H1 (cell line): ENCODE measurements around the gene DGKD. TPM values are rescaled to one million over a fixed set of nuclear protein-coding genes. Genes with fewer than 3 reads are reported as not detected.

Experiments
- CTCF ChIA-PET: fragments of 300-600 bp; sonication (Branson Sonifier 250); formaldehyde crosslinking; loops from one replicate; lab custom pipeline; 2021; ENCODE audit not compliant: partially characterized antibody; lab: Charles Lee
- POLR2A ChIA-PET: fragments of 300-600 bp; sonication (Branson Sonifier 250); formaldehyde crosslinking; loops from one replicate; lab custom pipeline; 2021; ENCODE audit warnings: inconsistent platforms; ENCODE audit not compliant: partially characterized antibody; lab: Charles Lee
- DNase-seq, 2 experiments: peaks; one replicate each; pipeline versions ENCODE4 v3.0.0 to v3.0.0-alpha.2; 2010 to 2022; ENCODE audit warnings: low spot score in 2 of 2, low read depth in 1 of 2, mixed read lengths in 1 of 2
- FAIRE-seq: peaks from 2 replicates; lab custom pipeline; 2011; peaks lifted over from hg19 to GRCh38; lab: Jason Lieb, UNC
- H2AFZ ChIP-seq: 2 replicates; pipeline ENCODE4 v1.8.1; 2012; ENCODE audit warnings: low read length, inconsistent platforms
- H2AK5ac ChIP-seq: 2 replicates; pipeline ENCODE4 v1.6.1; 2013; ENCODE audit warnings: low read depth, low read length
- H2BK120ac ChIP-seq: replicated peaks from 2 replicates; pipeline ENCODE3; 2013; ENCODE audit warnings: low read depth, low read length, inconsistent platforms
- H2BK12ac ChIP-seq: 2 replicates; pipeline ENCODE4 v1.6.1; 2013; ENCODE audit warnings: low read depth, low read length
- H2BK15ac ChIP-seq: 2 replicates; pipeline ENCODE4 v1.6.1; 2013; ENCODE audit warnings: low read length
- H2BK20ac ChIP-seq: 2 replicates; pipeline ENCODE4 v1.6.1; 2013; ENCODE audit warnings: low read length
- H2BK5ac ChIP-seq: 2 replicates; pipeline ENCODE4 v1.6.1; 2013; ENCODE audit warnings: low read depth, low read length
- H3K14ac ChIP-seq: 2 replicates; pipeline ENCODE4 v1.6.1; 2013; ENCODE audit warnings: inconsistent platforms; ENCODE audit not compliant: insufficient read length
- H3K18ac ChIP-seq: 2 replicates; pipeline ENCODE4 v1.6.1; 2013; ENCODE audit warnings: low read length; ENCODE audit errors: extremely low read depth
- H3K23ac ChIP-seq: 2 replicates; pipeline ENCODE4 v1.6.1; 2013; ENCODE audit warnings: inconsistent platforms; ENCODE audit not compliant: insufficient read length
- H3K23me2 ChIP-seq: 2 replicates; pipeline ENCODE4 v1.6.1; 2013; ENCODE audit warnings: low read depth, low read length
- H3K27ac ChIP-seq: 2 replicates; pipeline ENCODE4 v1.6.1; 2011; ENCODE audit warnings: low read depth, low read length, inconsistent platforms
- H3K27me3 ChIP-seq, 4 experiments: replicated peaks in 1 of 4; 1 replicate in 1 of 4; 2 replicates in 3 of 4; pipeline versions ENCODE4 v1.6.1 to v1.8.1; 2011 to 2013; ENCODE audit warnings: low read length in 3 of 4, mild to moderate bottlenecking in 3 of 4, inconsistent platforms in 2 of 4, mixed read lengths in 2 of 4, moderate library complexity in 1 of 4; ENCODE audit not compliant: control insufficient read depth in 3 of 4, insufficient read depth in 3 of 4; ENCODE audit errors: extremely low read depth in 1 of 4
- H3K36me3 ChIP-seq, 4 experiments: 2 replicates each; pipeline versions ENCODE4 v1.6.1 to v1.8.1; 2011 to 2013; ENCODE audit warnings: mild to moderate bottlenecking in 4 of 4, low read length in 3 of 4, moderate library complexity in 2 of 4, control low read depth in 1 of 4, inconsistent platforms in 1 of 4; ENCODE audit not compliant: insufficient read depth in 4 of 4, control insufficient read depth in 2 of 4
- H3K4ac ChIP-seq: replicated peaks from 2 replicates; pipeline ENCODE3; 2013; ENCODE audit warnings: low read length, low read depth, mixed read lengths, inconsistent platforms; ENCODE audit not compliant: insufficient read length
- H3K4me1 ChIP-seq, 4 experiments: replicated peaks in 1 of 4; 1 replicate in 1 of 4; 2 replicates in 3 of 4; pipeline versions ENCODE4 v1.6.1 to v1.8.1; 2011 to 2013; ENCODE audit warnings: low read length in 3 of 4, inconsistent platforms in 2 of 4, mixed read lengths in 1 of 4; ENCODE audit not compliant: insufficient read depth in 4 of 4, control insufficient read depth in 3 of 4
- H3K4me2 ChIP-seq, 2 experiments: 2 replicates each; pipeline versions ENCODE4 v1.6.1 to v1.8.1; 2011 to 2013; ENCODE audit warnings: low read depth in 2 of 2, low read length in 2 of 2, control low read depth in 1 of 2, inconsistent platforms in 1 of 2, mild to moderate bottlenecking in 1 of 2; ENCODE audit not compliant: insufficient read depth in 1 of 2
- H3K4me3 ChIP-seq, 4 experiments: fragments of 200-600, 300-600 bp in 1 of 4; sonication (generic), shearing (Covaris generic), sonication (Bioruptor Twin) in 1 of 4; 2 replicates each; pipeline versions ENCODE4 v1.5.1 to v1.8.1; 2011 to 2016; ENCODE audit warnings: low read length in 4 of 4, low read depth in 3 of 4, control low read depth in 2 of 4, inconsistent platforms in 2 of 4, mild to moderate bottlenecking in 2 of 4, mixed read lengths in 1 of 4, moderate library complexity in 1 of 4; ENCODE audit not compliant: insufficient read depth in 2 of 4; ENCODE audit errors: extremely low read depth in 1 of 4
- H3K56ac ChIP-seq: replicated peaks from 2 replicates; pipeline ENCODE3; 2013; ENCODE audit warnings: low read depth, mild to moderate bottlenecking, mixed read lengths, low read length, inconsistent platforms; ENCODE audit not compliant: insufficient read length
- H3K79me1 ChIP-seq: 2 replicates; pipeline ENCODE4 v1.6.1; 2013; ENCODE audit warnings: low read depth, low read length, control low read depth
- H3K79me2 ChIP-seq, 2 experiments: 2 replicates each; pipeline versions ENCODE4 v1.6.1 to v1.8.1; 2012 to 2013; ENCODE audit warnings: low read length in 2 of 2, mild to moderate bottlenecking in 2 of 2, inconsistent platforms in 1 of 2; ENCODE audit not compliant: insufficient read depth in 2 of 2, control insufficient read depth in 1 of 2
- H3K9ac ChIP-seq, 4 experiments: replicated peaks in 1 of 4; 1 replicate in 1 of 4; 2 replicates in 3 of 4; pipeline versions ENCODE4 v1.6.1 to v1.8.1; 2011 to 2013; ENCODE audit warnings: low read depth in 3 of 4, low read length in 3 of 4, control low read depth in 2 of 4, mild to moderate bottlenecking in 2 of 4, moderate library complexity in 2 of 4, inconsistent platforms in 1 of 4; ENCODE audit errors: extremely low read depth in 1 of 4
- H3K9me3 ChIP-seq, 2 experiments: 2 replicates each; pipeline versions ENCODE4 v1.6.1 to v1.8.1; 2012 to 2013; ENCODE audit warnings: mild to moderate bottlenecking in 2 of 2, moderate library complexity in 2 of 2, control low read depth in 1 of 2, inconsistent platforms in 1 of 2, low read depth in 1 of 2, low read length in 1 of 2, mixed read lengths in 1 of 2; ENCODE audit not compliant: insufficient read depth in 2 of 2
- H4K20me1 ChIP-seq, 2 experiments: replicated peaks in 1 of 2; 2 replicates each; pipeline versions ENCODE3 to v1.8.1; 2011 to 2013; ENCODE audit warnings: inconsistent platforms in 2 of 2, low read length in 2 of 2, mild to moderate bottlenecking in 1 of 2; ENCODE audit not compliant: insufficient read depth in 2 of 2, control insufficient read depth in 1 of 2
- H4K5ac ChIP-seq: 2 replicates; pipeline ENCODE4 v1.6.1; 2013; ENCODE audit warnings: low read length, low read depth, mixed read lengths, inconsistent platforms; ENCODE audit not compliant: insufficient read length
- H4K8ac ChIP-seq: 2 replicates; pipeline ENCODE4 v1.8.0; 2013; ENCODE audit warnings: mild to moderate bottlenecking, moderate library complexity, low read length, inconsistent platforms; ENCODE audit not compliant: insufficient read depth; ENCODE audit errors: extremely low read depth
- H4K91ac ChIP-seq: replicated peaks from 2 replicates; pipeline ENCODE3; 2013; ENCODE audit warnings: low read length, mixed read lengths, inconsistent platforms; ENCODE audit not compliant: insufficient read length
- SRF ChIP-seq: IDR thresholded peaks from 2 replicates; pipeline ENCODE4 v1.6.1; 2011; ENCODE audit warnings: mild to moderate bottlenecking, low read depth, low read length, moderate library complexity
- WGBS, 2 experiments: shearing (Covaris generic) in 1 of 2; methylation state at CpG; one replicate each; pipeline versions ENCODE4 v1.1.6 to v1.1.7; 2013 to 2015; ENCODE audit warnings: low lambda C conversion rate in 2 of 2, mixed read lengths in 2 of 2, inconsistent platforms in 1 of 2, low coverage in 1 of 2, missing lambda C conversion rate in 1 of 2; ENCODE audit not compliant: insufficient replicate concordance in 2 of 2, insufficient coverage in 1 of 2, insufficient read length in 1 of 2; ENCODE audit errors: extremely low coverage in 1 of 2, missing lambda C conversion rate in 1 of 2; 5-methylcytosine and 5-hydroxymethylcytosine counted together
- polyA plus RNA-seq, 7 experiments: library from polyadenylated mRNA; depleted of rRNA in 3 of 7; stranded (reverse) in 5 of 7; unstranded in 2 of 7; fragments of >200 nt in 5 of 7; fragments of 200-250 nt in 2 of 7; gene quantifications; 1 replicate in 5 of 7; 2 replicates in 1 of 7; 4 replicates in 1 of 7; pipeline versions ENCODE4 v1.2.1 to v1.2.3, GENCODE V29; 2011 to 2013; ENCODE audit warnings: missing spikeins in 2 of 7, mixed read lengths in 2 of 7
- total RNA-seq: library from RNA; stranded (reverse); fragmentation: NEBNext Ultra II Directional; extraction: Animal tissue kit (Norgen Biotek cat#: 25700); gene quantifications from 2 replicates; pipeline ENCODE4 v1.2.1, GENCODE V29; 2021

Gene DGKD
- total and polyA plus RNA-seq, 2 of the 8 experiments (the other 6 are each of a cell fraction or from before 2014, with no cell fraction given): 7.7 to 30.9 TPM

DNA sequence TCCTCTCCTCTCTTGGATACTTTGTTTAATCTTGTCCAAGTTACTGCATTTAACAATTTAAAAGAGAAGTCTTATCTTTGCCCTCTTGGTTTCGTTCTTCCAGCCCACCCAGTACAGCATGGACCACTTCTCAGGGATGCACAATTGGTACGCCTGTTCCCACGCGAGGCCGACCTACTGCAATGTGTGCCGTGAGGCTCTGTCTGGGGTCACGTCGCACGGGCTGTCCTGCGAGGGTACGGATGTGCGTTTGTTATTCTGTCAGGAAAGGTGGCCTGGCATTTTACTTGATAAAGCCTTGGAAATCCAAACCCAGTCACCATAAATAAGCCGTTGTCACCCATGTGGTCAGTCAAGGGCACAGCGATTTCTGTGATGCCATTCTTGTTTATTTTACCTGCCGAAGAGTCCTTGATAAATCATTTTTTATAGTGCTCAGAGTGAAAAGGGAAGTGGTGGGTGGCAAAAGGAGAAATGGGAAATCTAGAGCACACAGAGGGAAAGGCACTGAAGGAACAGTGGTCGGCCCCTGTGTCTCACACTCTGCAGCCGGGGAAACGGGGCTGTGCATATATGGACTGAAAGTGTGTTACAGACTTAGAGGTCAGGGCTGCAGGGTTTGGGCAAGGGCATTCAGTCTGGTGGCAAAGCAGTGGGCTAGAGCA is 80.5 kb downstream of the DGKD start:
- no peaks in the 10 kb centered on the region for H3K79me1 ChIP-seq
- H2BK120ac ChIP-seq: no peak overlapping the region
- H3K4me1 ChIP-seq: no peaks in the 10 kb centered on the region
- H4K91ac ChIP-seq: no peak overlapping the region
- no peak overlapping the region for H3K9ac ChIP-seq
- no peak overlapping the region for H3K4me2 ChIP-seq
- H3K4ac ChIP-seq: no peak overlapping the region
- no peaks in the 10 kb centered on the region for H3K79me2 ChIP-seq
- no peak overlapping the region for H2BK12ac ChIP-seq
- H3K23ac ChIP-seq: no peak overlapping the region
- no peak overlapping the region for H2BK15ac ChIP-seq
- no peak overlapping the region for H3K27ac ChIP-seq
- no peak for TF ChIP-seq SRF
- no peak overlapping the region for H3K4me3 ChIP-seq
- H3K23me2 ChIP-seq: no peaks in the 10 kb centered on the region; the same call in 1 of the 2 replicates
- H3K18ac ChIP-seq: no peak overlapping the region
- no peak for FAIRE-seq
- no peak overlapping the region for H2BK5ac ChIP-seq
- no peak overlapping the region for H3K14ac ChIP-seq
- no peaks in the 10 kb centered on the region for H3K9me3 ChIP-seq
- peaks cover 0 to 5% of the 10 kb centered on the region in 2 experiments for H4K20me1 ChIP-seq
- H3K56ac ChIP-seq: no peak overlapping the region
- no peak overlapping the region for H4K5ac ChIP-seq
- ChIA-PET CTCF (interaction anchor here (0.6 to 2.5 kb wide), 6 partner anchors 9 to 49 kb away, joined by 3 to 11 read pairs (median 4); no protein-coding TSS in a partner anchor), POLR2A (no interaction called here)
- H2BK20ac ChIP-seq: no peak overlapping the region
- no peak overlapping the region for H2AK5ac ChIP-seq
- H3K36me3 ChIP-seq: no peaks in the 10 kb centered on the region; a peak in 2 of 8 replicates
- no peaks in the 10 kb centered on the region for H3K27me3 ChIP-seq
- no peak for DNase-seq
- H2AFZ ChIP-seq: no peak overlapping the region
- WGBS, 2 experiments: 92% methylated on average over 18 of the region's 18 CpGs; no CpG with 5 or more reads in 1 of the 2 experiments
- no peak overlapping the region for H4K8ac ChIP-seq
